H7 (cell line): ENCODE data around the gene NCOA7. TPM values are rescaled to one million over a fixed set of nuclear protein-coding genes. Genes with fewer than 3 reads are reported as not detected.
"Not testable (repeated sequence)": the region's sequence is repeated elsewhere in the genome, so short reads cannot be mapped to it uniquely, and the experiment has no call there.

Experiments used
- DNase-seq: peaks from one replicate; pipeline ENCODE4 v3.0.0; 2012
- H3K27me3 ChIP-seq: 2 replicates; pipeline ENCODE4 v1.6.0; 2011; ENCODE audit warnings: mild to moderate bottlenecking, low read length; ENCODE audit not compliant: control insufficient read depth, insufficient read depth
- H3K36me3 ChIP-seq: replicated peaks from 2 replicates; pipeline ENCODE4 v1.5.1; 2011; ENCODE audit warnings: low read length; ENCODE audit not compliant: control insufficient read depth, insufficient read depth
- H3K4me3 ChIP-seq: 2 replicates; pipeline ENCODE4 v1.5.1; 2011; ENCODE audit warnings: low read depth, mild to moderate bottlenecking, control low read depth, low read length, moderate library complexity; ENCODE audit not compliant: insufficient read depth
- total RNA-seq: library from RNA; depleted of rRNA; stranded (reverse); fragments of >200 nt; shearing (Covaris generic); gene quantifications from 2 replicates; pipeline ENCODE4 v1.2.3, GENCODE V29; 2014

NCOA7 gene
- total RNA-seq, 1 experiment from 2014 or later: 3.0 TPM

GRCh38 chr6:125793280-125793679 is 2.5 kb downstream of the NCOA7 start:
- Histone ChIP-seq H3K27me3 (no peaks in the 10 kb centered on the region; the same call in 1 of the 2 replicates), H3K4me3 (no peak overlapping the region), H3K36me3 (no peaks in the 10 kb centered on the region)
- peak; percentile 52 for DNase-seq

- DNase-seq: no peak
- Histone ChIP-seq H3K4me3 (no peak overlapping the region), H3K36me3 (no peaks in the 10 kb centered on the region), H3K27me3 (no peaks in the 10 kb centered on the region; the same call in 1 of the 2 replicates)
Observed at GRCh38 chr6:125793863-125794262, 3.1 kb downstream of the NCOA7 start.

GRCh38 chr6:125794342-125795137 is 3.8 kb downstream of the NCOA7 start:
- Histone ChIP-seq H3K27me3 (no peaks in the 10 kb centered on the region; the same call in 1 of the 2 replicates), H3K4me3 (no peak overlapping the region), H3K36me3 (no peaks in the 10 kb centered on the region)
- DNase-seq: no peak

- H3K4me3 ChIP-seq: no peak overlapping the region
Observed at GRCh38 chr6:125795301-125795700, 4.5 kb downstream of the NCOA7 start.

GRCh38 chr6:125797120-125797885 is 6.5 kb downstream of the NCOA7 start:
- no peaks in the 10 kb centered on the region for H3K36me3 ChIP-seq

More at GRCh38 chr6:125795301-125795700, 4.5 kb downstream of the NCOA7 start:
- no peaks in the 10 kb centered on the region for H3K36me3 ChIP-seq
- no peak for DNase-seq
- no peaks in the 10 kb centered on the region; the same call in 1 of the 2 replicates for H3K27me3 ChIP-seq

GRCh38 chr6:125797886-125798444 is 7.2 kb downstream of the NCOA7 start:
- no peak for DNase-seq
- H3K4me3 ChIP-seq: no peak overlapping the region
- H3K36me3 ChIP-seq: no peaks in the 10 kb centered on the region
- H3K27me3 ChIP-seq: no peaks in the 10 kb centered on the region

More at GRCh38 chr6:125797120-125797885, 6.5 kb downstream of the NCOA7 start:
- DNase-seq: no peak
- H3K27me3 ChIP-seq: no peaks in the 10 kb centered on the region
- no peak overlapping the region for H3K4me3 ChIP-seq

GRCh38 chr6:125798734-125799508 is 8.2 kb downstream of the NCOA7 start:
- DNase-seq: no peak
- no peaks in the 10 kb centered on the region for H3K27me3 ChIP-seq
- H3K36me3 ChIP-seq: no peaks in the 10 kb centered on the region
- no peak overlapping the region for H3K4me3 ChIP-seq

- Histone ChIP-seq H3K36me3 (no peaks in the 10 kb centered on the region), H3K27me3 (no peaks in the 10 kb centered on the region), H3K4me3 (no peak overlapping the region)
- no peak for DNase-seq
Observed at GRCh38 chr6:125802383-125802782, 11.6 kb downstream of the NCOA7 start.

- no peak overlapping the region for H3K4me3 ChIP-seq
- no peaks in the 10 kb centered on the region for H3K27me3 ChIP-seq
- no peaks in the 10 kb centered on the region for H3K36me3 ChIP-seq
- DNase-seq: no peak
Observed at GRCh38 chr6:125802943-125803377, 12.2 kb downstream of the NCOA7 start.

GRCh38 chr6:125804264-125804663 is 13.5 kb downstream of the NCOA7 start:
- Histone ChIP-seq H3K4me3 (no peak overlapping the region), H3K36me3 (no peaks in the 10 kb centered on the region)
- no peak for DNase-seq

GRCh38 chr6:125804866-125805425 is 14.2 kb downstream of the NCOA7 start:
- H3K36me3 ChIP-seq, H3K4me3 ChIP-seq, DNase-seq, H3K27me3 ChIP-seq: not testable (repeated sequence)

More at GRCh38 chr6:125804264-125804663, 13.5 kb downstream of the NCOA7 start:
- no peaks in the 10 kb centered on the region for H3K27me3 ChIP-seq

- no peak for DNase-seq
- Histone ChIP-seq H3K27me3 (no peaks in the 10 kb centered on the region), H3K4me3 (no peak overlapping the region), H3K36me3 (no peaks in the 10 kb centered on the region)
Observed at GRCh38 chr6:125806813-125807212, 16.1 kb downstream of the NCOA7 start.

GRCh38 chr6:125807293-125807692 is 16.5 kb downstream of the NCOA7 start:
- H3K27me3 ChIP-seq: no peaks in the 10 kb centered on the region
- no peaks in the 10 kb centered on the region for H3K36me3 ChIP-seq
- no peak overlapping the region for H3K4me3 ChIP-seq
- no peak for DNase-seq

- H3K27me3 ChIP-seq: no peaks in the 10 kb centered on the region
- DNase-seq: no peak
- no peak overlapping the region for H3K4me3 ChIP-seq
- no peaks in the 10 kb centered on the region for H3K36me3 ChIP-seq
Observed at GRCh38 chr6:125808060-125808459, 17.3 kb downstream of the NCOA7 start.
